NCI-H187 (cell line): Measurements from ENCODE around the gene DAZ4.
"Not testable (repeated sequence)": the region's sequence is repeated elsewhere in the genome, so short reads cannot be mapped to it uniquely, and the experiment has no call there.

Experiments used
- DNase-seq, 2 experiments: peaks; one replicate each; lab custom pipeline; 2025; lab: John Stamatoyannopoulos, UW

The DAZ4 gene, protein sequence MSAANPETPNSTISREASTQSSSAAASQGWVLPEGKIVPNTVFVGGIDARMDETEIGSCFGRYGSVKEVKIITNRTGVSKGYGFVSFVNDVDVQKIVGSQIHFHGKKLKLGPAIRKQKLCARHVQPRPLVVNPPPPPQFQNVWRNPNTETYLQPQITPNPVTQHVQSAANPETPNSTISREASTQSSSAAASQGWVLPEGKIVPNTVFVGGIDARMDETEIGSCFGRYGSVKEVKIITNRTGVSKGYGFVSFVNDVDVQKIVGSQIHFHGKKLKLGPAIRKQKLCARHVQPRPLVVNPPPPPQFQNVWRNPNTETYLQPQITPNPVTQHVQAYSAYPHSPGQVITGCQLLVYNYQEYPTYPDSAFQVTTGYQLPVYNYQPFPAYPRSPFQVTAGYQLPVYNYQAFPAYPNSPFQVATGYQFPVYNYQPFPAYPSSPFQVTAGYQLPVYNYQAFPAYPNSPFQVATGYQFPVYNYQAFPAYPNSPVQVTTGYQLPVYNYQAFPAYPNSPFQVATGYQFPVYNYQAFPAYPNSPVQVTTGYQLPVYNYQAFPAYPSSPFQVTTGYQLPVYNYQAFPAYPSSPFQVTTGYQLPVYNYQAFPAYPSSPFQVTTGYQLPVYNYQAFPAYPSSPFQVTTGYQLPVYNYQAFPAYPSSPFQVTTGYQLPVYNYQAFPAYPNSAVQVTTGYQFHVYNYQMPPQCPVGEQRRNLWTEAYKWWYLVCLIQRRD

GRCh38 chrY:24833619-24834018 is at the start of gene DAZ4:
Gene DAZ4 (plus strand): TSS chrY:24833919. CDS start chrY:24834127, 208 bp downstream.
- not testable (repeated sequence) for DNase-seq

GRCh38 chrY:24813293-24813692 is 20.4 kb upstream of the DAZ4 start, which contains the start of gene DAZ3:
Gene DAZ3 (minus strand): TSS chrY:24813393. CDS start chrY:24813185, 208 bp downstream.
- DNase-seq, result not testable (repeated sequence)

DNA sequence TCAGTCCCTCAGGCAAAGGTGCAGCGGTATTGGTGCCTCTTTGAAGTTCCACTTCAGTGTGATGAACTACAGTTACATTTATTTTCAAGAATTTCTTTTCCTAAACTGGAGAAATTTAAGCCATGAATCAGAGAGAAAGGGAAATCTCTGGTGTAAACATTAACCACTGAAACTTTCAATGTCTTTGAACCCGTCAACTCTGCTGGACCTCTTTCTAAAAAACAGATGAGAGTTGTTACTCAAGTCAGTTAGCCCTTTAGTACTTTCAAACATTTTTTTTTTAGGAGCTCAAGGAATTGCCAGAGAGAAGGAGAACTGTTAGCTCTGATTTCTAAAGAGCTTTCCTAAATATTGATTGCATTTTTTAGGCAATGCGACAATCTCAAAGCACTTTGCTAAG is 11.9 kb upstream of the DAZ4 start:
- not testable (repeated sequence) for DNase-seq

- DNase-seq, result not testable (repeated sequence)
Measured at GRCh38 chrY:24824184-24824879, 9.4 kb upstream of the DAZ4 start.

GRCh38 chrY:24825069-24825468 is 8.7 kb upstream of the DAZ4 start:
- DNase-seq, result not testable (repeated sequence)
